Measurements from ENCODE around the gene GEMIN2.
"Not testable (repeated sequence)": the region's sequence is repeated elsewhere in the genome, so short reads cannot be mapped to it uniquely, and the experiment has no call there.

The GEMIN2 gene, protein sequence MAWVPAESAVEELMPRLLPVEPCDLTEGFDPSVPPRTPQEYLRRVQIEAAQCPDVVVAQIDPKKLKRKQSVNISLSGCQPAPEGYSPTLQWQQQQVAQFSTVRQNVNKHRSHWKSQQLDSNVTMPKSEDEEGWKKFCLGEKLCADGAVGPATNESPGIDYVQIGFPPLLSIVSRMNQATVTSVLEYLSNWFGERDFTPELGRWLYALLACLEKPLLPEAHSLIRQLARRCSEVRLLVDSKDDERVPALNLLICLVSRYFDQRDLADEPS

DNA sequence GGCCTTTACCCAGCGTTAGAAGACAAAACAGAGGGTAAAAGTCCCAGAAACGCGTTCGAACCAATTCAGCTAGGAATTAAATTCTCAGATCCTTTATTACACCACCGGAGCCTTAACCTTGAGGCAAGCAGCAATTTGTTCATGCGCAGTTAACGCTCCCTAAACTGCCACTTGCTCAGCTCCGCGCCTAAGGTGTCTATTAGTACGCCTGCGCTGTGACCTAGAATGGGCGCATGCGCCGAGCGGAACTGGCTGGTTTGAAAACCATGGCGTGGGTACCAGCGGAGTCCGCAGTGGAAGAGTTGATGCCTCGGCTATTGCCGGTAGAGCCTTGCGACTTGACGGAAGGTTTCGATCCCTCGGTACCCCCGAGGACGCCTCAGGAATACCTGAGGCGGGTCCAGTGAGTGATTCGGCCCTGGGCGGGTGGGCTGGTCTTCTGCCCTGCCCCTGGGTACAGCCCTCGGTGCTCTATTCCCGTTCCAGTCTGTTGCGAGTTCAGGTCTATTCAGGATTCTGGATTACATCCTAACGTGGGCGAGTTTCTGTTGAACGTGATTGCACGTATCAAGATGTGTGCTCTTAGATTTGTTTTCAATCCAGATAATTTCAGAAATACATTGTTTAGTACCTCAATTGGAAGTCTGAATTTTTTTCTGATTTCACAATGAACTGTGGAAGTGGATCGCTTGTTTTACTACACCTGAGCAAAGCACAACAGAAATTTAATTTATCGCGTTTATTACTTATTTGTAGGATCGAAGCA is at the start of gene GEMIN2:
Gene GEMIN2 (plus strand): TSS at position 251 of the 766 bp plus-strand sequence. CDS start 16 bp downstream, at position 267.
- H3K4me1 ChIP-seq (ENCODE audit: control insufficient read depth, insufficient read depth, low read length), result peaks cover 9% of the 10 kb centered on the region
- H3K9me3 ChIP-seq (ENCODE audit: control insufficient read depth, low read length), result no peaks in the 10 kb centered on the region
- no peaks in the 10 kb centered on the region for H3K27me3 ChIP-seq (ENCODE audit: control insufficient read depth, insufficient read depth, low read length)
- no peaks in the 10 kb centered on the region for H3K36me3 ChIP-seq (ENCODE audit: control insufficient read depth, insufficient read depth, low read length)
- H3K9ac ChIP-seq (ENCODE audit: low read length), result peak within 1 kb of the TSS; percentile 71
- H3K4me3 ChIP-seq (ENCODE audit: low read length), result peak within 1 kb of the TSS; percentile 72

DNA sequence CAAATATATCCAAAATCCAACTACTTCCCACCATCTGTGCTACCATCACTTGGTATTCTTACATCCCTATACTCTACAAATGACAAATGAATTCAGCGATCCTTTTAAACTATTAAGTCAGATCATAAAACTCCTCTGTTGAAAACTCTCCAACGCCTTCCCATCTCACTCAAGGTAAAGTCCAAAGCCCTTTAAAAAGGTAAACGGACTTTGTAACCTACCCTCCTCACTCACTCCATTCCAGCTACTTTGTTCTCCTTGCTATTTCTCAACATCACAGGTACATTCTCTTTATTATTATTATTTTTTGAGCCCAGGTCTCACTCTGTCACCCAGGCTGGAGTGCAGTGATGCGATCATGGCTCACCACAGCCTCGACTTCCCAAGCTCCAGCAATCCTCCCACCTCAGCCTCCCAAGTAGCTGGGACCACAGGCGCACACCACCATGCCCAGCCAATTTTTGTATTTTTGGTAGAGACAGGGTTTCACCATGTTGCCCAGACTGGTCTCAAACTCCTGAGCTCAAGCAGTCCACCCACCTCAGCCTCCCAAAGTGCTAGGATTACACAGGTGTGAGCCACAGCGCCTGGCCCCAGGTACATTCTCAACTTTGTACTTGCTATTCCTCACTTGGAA is 44.8 kb upstream of the GEMIN2 start:
- not testable (repeated sequence) for H3K4me3 ChIP-seq (ENCODE audit: low read length); H3K9ac ChIP-seq (ENCODE audit: low read length); H3K4me1 ChIP-seq (ENCODE audit: control insufficient read depth, insufficient read depth, low read length); H3K27me3 ChIP-seq (ENCODE audit: control insufficient read depth, insufficient read depth, low read length); H3K9me3 ChIP-seq (ENCODE audit: control insufficient read depth, low read length); H3K36me3 ChIP-seq (ENCODE audit: control insufficient read depth, insufficient read depth, low read length)

DNA sequence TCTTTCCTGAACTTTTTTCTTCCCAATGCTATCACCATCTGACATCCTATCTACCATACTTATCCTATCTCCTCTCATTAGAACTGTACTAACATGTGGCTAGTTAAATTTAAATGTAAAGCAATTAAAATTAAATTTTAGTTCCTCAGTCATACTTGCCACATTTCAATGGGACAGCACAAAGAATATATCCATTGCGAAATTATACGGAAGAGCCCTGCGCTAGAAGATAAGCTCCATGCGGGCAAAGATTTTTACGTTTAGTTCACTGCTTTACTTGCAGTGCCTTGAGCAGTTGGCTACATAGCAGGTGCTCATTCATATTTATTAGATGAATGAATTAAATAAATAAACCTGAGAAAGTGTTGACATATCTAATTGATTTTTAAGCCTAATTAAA is 44.2 kb upstream of the GEMIN2 start:
- H3K36me3 ChIP-seq (ENCODE audit: control insufficient read depth, insufficient read depth, low read length), result no peaks in the 10 kb centered on the region
- H3K9ac ChIP-seq (ENCODE audit: low read length), result no peak overlapping the region
- no peaks in the 10 kb centered on the region for H3K27me3 ChIP-seq (ENCODE audit: control insufficient read depth, insufficient read depth, low read length)
- H3K4me3 ChIP-seq (ENCODE audit: low read length), result no peak overlapping the region
- H3K9me3 ChIP-seq (ENCODE audit: control insufficient read depth, low read length), result no peaks in the 10 kb centered on the region
- no peaks in the 10 kb centered on the region for H3K4me1 ChIP-seq (ENCODE audit: control insufficient read depth, insufficient read depth, low read length)

DNA sequence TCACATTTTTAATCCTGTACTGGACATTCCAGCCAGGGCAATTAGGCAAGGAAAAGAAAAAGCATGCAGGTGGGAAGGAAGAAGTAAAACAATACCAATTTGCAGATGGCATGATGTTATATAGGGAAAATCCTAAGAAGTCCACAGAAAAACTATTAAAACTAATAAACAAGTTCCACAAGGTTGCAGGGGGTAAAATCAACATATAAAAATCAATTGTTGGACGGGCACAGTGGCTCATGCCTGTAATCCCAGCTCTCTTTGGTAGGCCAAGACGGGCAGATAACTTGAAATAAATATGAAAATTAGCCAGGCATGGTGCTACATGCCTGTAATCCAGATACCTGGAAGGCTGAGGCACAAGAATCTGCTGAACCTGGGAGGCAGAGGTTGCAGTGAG is 43.0 kb upstream of the GEMIN2 start:
- Histone ChIP-seq H3K36me3 (ENCODE audit: control insufficient read depth, insufficient read depth, low read length) (no peaks in the 10 kb centered on the region), H3K4me1 (ENCODE audit: control insufficient read depth, insufficient read depth, low read length) (no peaks in the 10 kb centered on the region), H3K9me3 (ENCODE audit: control insufficient read depth, low read length) (no peaks in the 10 kb centered on the region)

DNA sequence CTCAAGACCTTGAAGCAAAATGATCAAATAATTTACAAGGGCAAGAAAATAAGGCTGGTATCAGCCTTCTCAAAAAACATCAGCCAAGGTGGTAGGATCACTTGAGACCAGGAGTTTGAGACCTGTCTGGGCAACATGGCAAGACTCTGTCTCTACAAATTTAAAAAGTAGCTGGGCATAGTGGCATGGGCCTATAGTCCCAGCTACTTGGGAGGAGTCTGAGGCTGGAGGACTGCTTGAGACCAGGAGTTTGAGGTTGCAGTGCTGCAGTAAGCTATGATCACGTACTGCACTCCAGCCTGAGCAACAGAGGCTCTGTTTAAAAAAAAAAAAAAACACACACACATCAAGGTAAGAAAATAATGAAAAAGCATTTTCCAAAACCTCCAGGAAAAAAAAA is 33.2 kb upstream of the GEMIN2 start:
- H3K9me3 ChIP-seq (ENCODE audit: control insufficient read depth, low read length), result no peaks in the 10 kb centered on the region
- H3K36me3 ChIP-seq (ENCODE audit: control insufficient read depth, insufficient read depth, low read length), result peaks cover 8% of the 10 kb centered on the region
- H3K9ac ChIP-seq (ENCODE audit: low read length), result no peak overlapping the region
- H3K27me3 ChIP-seq (ENCODE audit: control insufficient read depth, insufficient read depth, low read length), result no peaks in the 10 kb centered on the region
- H3K4me1 ChIP-seq (ENCODE audit: control insufficient read depth, insufficient read depth, low read length), result no peaks in the 10 kb centered on the region
- no peak overlapping the region for H3K4me3 ChIP-seq (ENCODE audit: low read length)

More for the DNA sequence above, 43.0 kb upstream of the GEMIN2 start:
- Histone ChIP-seq H3K9ac (ENCODE audit: low read length) (no peak overlapping the region), H3K27me3 (ENCODE audit: control insufficient read depth, insufficient read depth, low read length) (no peaks in the 10 kb centered on the region), H3K4me3 (ENCODE audit: low read length) (no peak overlapping the region)

DNA sequence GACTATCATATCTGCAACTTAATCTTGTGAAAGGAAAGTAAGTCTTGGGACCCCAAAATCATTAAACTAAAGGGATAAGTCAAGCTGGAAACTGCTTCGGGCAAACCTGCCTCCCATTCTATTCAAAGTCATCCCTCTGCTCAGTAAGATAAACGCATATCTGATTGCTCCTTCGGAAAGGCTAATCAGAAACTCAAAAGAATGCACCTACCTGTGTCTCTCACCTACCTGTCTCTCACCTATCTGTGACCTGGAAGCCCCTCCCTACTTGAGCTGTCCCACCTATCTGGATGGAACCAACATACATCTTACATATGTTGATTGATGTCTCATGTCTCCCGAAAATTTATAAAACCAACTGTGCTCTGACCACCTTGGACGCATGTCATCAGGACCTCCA is 31.0 kb upstream of the GEMIN2 start:
- H3K4me1 ChIP-seq (ENCODE audit: control insufficient read depth, insufficient read depth, low read length), result no peaks in the 10 kb centered on the region
- peaks cover 8% of the 10 kb centered on the region for H3K36me3 ChIP-seq (ENCODE audit: control insufficient read depth, insufficient read depth, low read length)
- H3K27me3 ChIP-seq (ENCODE audit: control insufficient read depth, insufficient read depth, low read length), result no peaks in the 10 kb centered on the region
- H3K9me3 ChIP-seq (ENCODE audit: control insufficient read depth, low read length), result no peaks in the 10 kb centered on the region
- H3K9ac ChIP-seq (ENCODE audit: low read length), result no peak overlapping the region
- no peak overlapping the region for H3K4me3 ChIP-seq (ENCODE audit: low read length)

DNA sequence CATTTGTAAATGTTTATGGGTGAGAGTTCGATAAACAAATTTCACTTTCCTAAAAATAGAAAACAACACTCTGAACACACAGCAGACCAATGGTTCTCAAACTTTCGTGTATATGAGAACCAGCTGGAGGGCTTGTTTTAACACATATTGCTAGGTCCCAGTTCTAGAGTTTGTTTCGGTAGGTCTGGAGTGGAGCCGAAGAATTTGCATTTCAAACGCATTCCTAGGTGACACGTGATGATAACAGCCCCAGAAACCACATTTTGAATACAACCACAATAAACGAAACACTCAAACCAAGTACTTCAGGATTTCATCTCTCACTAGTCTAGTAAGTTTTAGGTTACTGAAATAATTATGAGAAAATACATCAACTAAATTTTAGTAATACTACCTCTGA is 28.2 kb upstream of the GEMIN2 start:
- Histone ChIP-seq H3K27me3 (ENCODE audit: control insufficient read depth, insufficient read depth, low read length) (no peaks in the 10 kb centered on the region), H3K36me3 (ENCODE audit: control insufficient read depth, insufficient read depth, low read length) (peaks cover 11% of the 10 kb centered on the region), H3K4me1 (ENCODE audit: control insufficient read depth, insufficient read depth, low read length) (no peaks in the 10 kb centered on the region), H3K4me3 (ENCODE audit: low read length) (no peak overlapping the region), H3K9ac (ENCODE audit: low read length) (no peak overlapping the region), H3K9me3 (ENCODE audit: control insufficient read depth, low read length) (no peaks in the 10 kb centered on the region)

DNA sequence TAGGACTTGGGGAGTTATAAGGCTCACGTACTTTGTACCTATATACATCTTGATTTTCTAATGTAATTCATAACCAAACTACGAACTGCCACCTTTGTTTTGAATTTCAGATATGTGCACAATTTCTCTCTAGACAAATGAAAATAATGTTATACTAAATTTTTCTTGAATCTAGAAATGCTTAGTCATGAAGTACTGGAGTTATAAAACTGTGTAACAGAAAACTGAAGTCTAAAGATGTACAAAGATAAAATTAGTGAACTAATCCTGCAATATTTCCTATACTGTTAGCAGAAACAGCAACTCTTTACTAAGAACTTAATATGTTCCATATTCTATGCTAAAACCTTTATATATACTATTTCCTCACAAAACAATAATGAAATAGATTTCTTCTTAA is 26.6 kb upstream of the GEMIN2 start:
- H3K4me3 ChIP-seq (ENCODE audit: low read length), result no peak overlapping the region
- no peaks in the 10 kb centered on the region for H3K9me3 ChIP-seq (ENCODE audit: control insufficient read depth, low read length)
- no peak overlapping the region for H3K9ac ChIP-seq (ENCODE audit: low read length)
- no peaks in the 10 kb centered on the region for H3K4me1 ChIP-seq (ENCODE audit: control insufficient read depth, insufficient read depth, low read length)
- peaks cover 11% of the 10 kb centered on the region for H3K36me3 ChIP-seq (ENCODE audit: control insufficient read depth, insufficient read depth, low read length)
- no peaks in the 10 kb centered on the region for H3K27me3 ChIP-seq (ENCODE audit: control insufficient read depth, insufficient read depth, low read length)

DNA sequence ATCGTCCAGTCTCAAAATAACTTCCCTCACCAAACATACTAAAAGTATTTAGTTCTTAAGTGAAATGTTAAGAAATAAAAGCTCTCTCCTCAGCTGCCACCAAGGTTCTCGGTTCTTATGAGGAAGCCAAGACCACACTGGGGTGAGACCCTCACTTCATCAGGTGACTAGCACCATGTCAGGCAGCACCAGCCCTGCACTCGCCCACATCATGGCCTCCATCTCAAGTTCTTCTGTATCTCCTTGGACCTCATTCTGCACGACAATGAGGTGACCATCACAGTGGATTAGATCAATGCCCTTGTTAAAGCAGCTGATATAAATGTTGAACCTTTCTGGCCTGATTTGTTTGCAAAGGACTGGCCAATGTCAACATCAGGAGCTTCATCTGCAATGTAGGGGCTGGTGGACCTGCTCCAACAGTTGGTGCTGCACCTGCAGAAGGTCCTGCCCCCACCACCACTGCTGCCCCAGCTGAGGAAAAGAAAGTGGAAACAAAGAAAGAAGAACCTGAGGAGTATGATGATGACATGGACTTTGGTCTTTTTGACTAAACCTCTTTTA is 23.5 kb upstream of the GEMIN2 start:
- Histone ChIP-seq H3K4me1 (ENCODE audit: control insufficient read depth, insufficient read depth, low read length) (no peaks in the 10 kb centered on the region), H3K9me3 (ENCODE audit: control insufficient read depth, low read length) (no peaks in the 10 kb centered on the region), H3K36me3 (ENCODE audit: control insufficient read depth, insufficient read depth, low read length) (peaks cover 3% of the 10 kb centered on the region), H3K27me3 (ENCODE audit: control insufficient read depth, insufficient read depth, low read length) (no peaks in the 10 kb centered on the region), H3K9ac (ENCODE audit: low read length) (no peak overlapping the region), H3K4me3 (ENCODE audit: low read length) (no peak overlapping the region)

DNA sequence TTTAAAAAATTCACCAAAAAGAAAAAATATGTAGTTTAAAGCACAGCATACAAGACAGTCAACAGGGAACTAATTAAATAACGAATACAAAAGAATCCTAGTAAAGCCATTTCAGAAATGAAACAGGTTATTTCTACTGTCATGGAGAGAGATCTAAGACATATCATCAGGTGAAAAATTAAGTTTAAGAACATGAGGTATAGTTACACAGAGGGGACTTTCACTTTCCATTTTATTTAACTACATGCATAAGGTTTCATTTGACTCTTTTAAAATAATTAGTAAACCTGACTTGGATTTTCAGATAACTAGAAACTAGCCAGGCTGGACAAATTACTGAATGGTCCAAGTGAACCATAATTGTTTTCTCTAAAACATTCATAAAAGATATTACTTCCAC is 22.4 kb upstream of the GEMIN2 start:
- H3K4me1 ChIP-seq (ENCODE audit: control insufficient read depth, insufficient read depth, low read length), result no peaks in the 10 kb centered on the region
- H3K9ac ChIP-seq (ENCODE audit: low read length), result no peak overlapping the region
- H3K9me3 ChIP-seq (ENCODE audit: control insufficient read depth, low read length), result no peaks in the 10 kb centered on the region
- H3K27me3 ChIP-seq (ENCODE audit: control insufficient read depth, insufficient read depth, low read length), result no peaks in the 10 kb centered on the region
- no peak overlapping the region for H3K4me3 ChIP-seq (ENCODE audit: low read length)
- peaks cover 3% of the 10 kb centered on the region for H3K36me3 ChIP-seq (ENCODE audit: control insufficient read depth, insufficient read depth, low read length)

DNA sequence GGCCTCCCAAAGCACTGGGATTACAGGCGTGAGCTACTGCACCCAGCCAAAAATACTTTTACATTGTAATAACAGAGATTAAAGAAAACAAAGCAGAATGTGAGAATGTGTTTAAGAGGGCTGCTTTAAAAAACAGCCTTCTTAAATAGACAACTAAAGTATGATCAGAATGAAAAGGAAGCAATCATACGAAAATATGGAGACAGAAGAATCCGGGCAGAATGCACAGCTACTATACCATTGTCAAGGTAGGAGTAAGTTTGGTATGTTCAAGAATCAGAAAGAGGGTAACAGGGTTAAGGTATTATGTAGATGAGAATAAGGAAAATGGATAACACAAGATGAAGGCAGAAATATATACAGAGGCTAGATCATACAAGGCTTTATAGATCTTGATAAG is 19.6 kb upstream of the GEMIN2 start:
- no peaks in the 10 kb centered on the region for H3K27me3 ChIP-seq (ENCODE audit: control insufficient read depth, insufficient read depth, low read length)
- no peaks in the 10 kb centered on the region for H3K9me3 ChIP-seq (ENCODE audit: control insufficient read depth, low read length)
- H3K9ac ChIP-seq (ENCODE audit: low read length), result no peak overlapping the region
- no peak overlapping the region for H3K4me3 ChIP-seq (ENCODE audit: low read length)
- peaks cover 1% of the 10 kb centered on the region for H3K36me3 ChIP-seq (ENCODE audit: control insufficient read depth, insufficient read depth, low read length)
- H3K4me1 ChIP-seq (ENCODE audit: control insufficient read depth, insufficient read depth, low read length), result peaks cover 5% of the 10 kb centered on the region

DNA sequence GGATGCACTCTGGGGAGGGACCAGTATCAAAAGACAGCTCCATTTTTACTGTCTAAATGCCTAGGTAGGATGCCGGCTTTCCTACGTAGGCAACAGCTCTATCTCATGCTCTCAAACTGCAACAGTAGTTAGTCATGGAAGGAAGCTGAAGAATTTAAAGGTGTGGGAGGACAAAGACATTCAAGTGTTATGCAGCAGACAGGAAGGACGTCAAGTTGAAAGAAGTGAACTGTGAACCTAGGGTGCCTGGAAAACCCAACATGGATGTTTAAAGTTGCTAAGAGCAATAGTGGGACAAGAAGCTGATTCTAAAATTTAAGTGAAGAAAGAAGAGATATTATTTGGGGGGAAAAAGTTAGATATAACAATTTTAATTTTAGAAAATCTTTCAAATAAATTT is 17.0 kb upstream of the GEMIN2 start:
- H3K36me3 ChIP-seq (ENCODE audit: control insufficient read depth, insufficient read depth, low read length), result no peaks in the 10 kb centered on the region
- H3K9ac ChIP-seq (ENCODE audit: low read length), result no peak overlapping the region
- no peak overlapping the region for H3K4me3 ChIP-seq (ENCODE audit: low read length)
- H3K9me3 ChIP-seq (ENCODE audit: control insufficient read depth, low read length), result no peaks in the 10 kb centered on the region
- H3K27me3 ChIP-seq (ENCODE audit: control insufficient read depth, insufficient read depth, low read length), result no peaks in the 10 kb centered on the region
- H3K4me1 ChIP-seq (ENCODE audit: control insufficient read depth, insufficient read depth, low read length), result peaks cover 15% of the 10 kb centered on the region

Measured in mucosa of stomach (tissue), 1 donor.